Stimulated activated naive CD8-positive, alpha-beta T cell treated with anti-CD3 and anti-CD28 coated beads, Interleukin-15, Interleukin-2, amounts not matched to agents 100 ng/mL and 50 ng/mL, for 24 hours (primary cell): ENCODE measurements around the gene TMX1.
"Not testable (repeated sequence)": the region's sequence is repeated elsewhere in the genome, so short reads cannot be mapped to it uniquely, and the experiment has no call there.

Source experiments
- H3K27ac Mint-ChIP-seq: one replicate; pipeline ENCODE4 v1.8.0; 2021; ENCODE audit warnings: mild to moderate bottlenecking, mixed read lengths
- H3K27me3 Mint-ChIP-seq: one replicate; pipeline ENCODE4 v1.8.0; 2021; ENCODE audit warnings: mixed read lengths
- H3K36me3 Mint-ChIP-seq: one replicate; pipeline ENCODE4 v1.8.0; 2021; ENCODE audit warnings: low read depth, mixed read lengths
- H3K4me1 Mint-ChIP-seq: one replicate; pipeline ENCODE4 v1.8.0; 2021; ENCODE audit warnings: low read depth, mixed read lengths
- H3K4me3 Mint-ChIP-seq: one replicate; pipeline ENCODE4 v1.8.0; 2021; ENCODE audit warnings: mild to moderate bottlenecking, mixed read lengths
- H3K9me3 Mint-ChIP-seq: one replicate; pipeline ENCODE4 v1.8.0; 2021; ENCODE audit warnings: mixed read lengths

TMX1 gene

DNA sequence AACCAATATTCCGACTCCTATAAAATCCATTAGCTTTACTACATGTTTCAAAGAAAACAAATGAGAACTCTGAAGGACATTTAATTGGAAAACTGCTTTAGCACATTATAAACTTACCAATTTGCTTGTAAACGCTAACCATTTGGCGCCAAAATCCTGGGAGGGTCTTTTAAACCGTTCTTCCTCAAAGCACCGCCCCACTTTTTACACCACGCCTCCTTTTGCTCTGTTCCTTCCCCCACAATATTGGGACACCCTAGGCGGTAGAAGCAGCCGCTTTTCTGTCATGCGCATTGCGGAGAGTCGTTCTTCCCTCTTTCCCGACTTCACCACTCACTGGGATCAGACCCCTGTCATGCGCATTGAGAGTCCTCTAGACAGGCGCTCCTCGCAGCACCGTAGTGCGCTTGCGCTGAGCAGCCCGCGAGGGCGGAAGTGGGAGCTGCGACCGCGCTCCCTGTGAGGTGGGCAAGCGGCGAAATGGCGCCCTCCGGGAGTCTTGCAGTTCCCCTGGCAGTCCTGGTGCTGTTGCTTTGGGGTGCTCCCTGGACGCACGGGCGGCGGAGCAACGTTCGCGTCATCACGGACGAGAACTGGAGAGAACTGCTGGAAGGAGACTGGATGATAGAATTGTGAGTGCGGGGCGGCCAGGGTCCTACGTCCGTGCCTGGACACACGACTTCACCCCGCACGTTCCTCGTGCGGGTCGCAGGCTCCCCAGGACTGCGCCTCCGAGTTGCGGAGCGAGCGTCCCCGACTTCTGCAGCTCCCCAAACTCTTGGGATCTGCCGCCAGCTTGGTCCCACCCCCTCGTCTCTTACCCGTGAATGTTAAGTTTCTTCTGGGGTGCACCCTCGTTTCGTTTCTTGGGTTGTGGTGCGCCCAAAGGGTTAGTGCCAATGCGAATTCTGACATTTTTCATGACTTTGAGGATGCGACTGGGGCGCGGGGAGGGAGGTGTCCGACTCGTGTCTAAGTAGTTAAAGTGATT, at the start of gene TMX1:
TMX1 (plus strand) TSS at position 435 of the 991 bp plus-strand sequence; CDS start at position 481, 46 bp downstream.
- Mint-ChIP-seq H3K27ac (no peak within 1 kb of the TSS), H3K4me3 (peak within 1 kb of the TSS; percentile 28), H3K4me1 (peaks cover 29% of the 10 kb centered on the region), H3K27me3 (no peaks in the 10 kb centered on the region), H3K9me3 (no peaks in the 10 kb centered on the region), H3K36me3 (peaks cover 19% of the 10 kb centered on the region)

DNA sequence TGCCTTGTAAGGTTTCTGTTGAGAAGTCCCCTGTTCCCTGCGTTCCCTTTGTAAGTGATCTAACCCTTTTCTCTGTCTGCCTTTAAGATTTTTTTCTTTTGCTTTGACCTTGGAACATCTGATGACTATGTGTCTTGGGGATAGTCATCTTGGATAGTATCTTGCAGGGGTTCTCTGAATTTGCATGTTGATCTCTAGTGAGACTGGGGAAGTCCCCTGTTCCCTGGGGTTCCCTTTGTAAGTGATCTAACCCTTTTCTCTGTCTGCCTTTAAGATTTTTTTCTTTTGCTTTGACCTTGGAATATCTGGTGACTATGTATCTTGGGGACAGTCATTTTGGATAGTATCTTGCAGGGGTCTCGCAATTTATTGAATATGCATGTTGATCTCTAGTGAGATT, 38.2 kb upstream of the TMX1 start:
- H3K27ac Mint-ChIP-seq: no peak overlapping the region
- H3K9me3 Mint-ChIP-seq: peaks cover 7% of the 10 kb centered on the region
- peaks cover 19% of the 10 kb centered on the region for H3K4me1 Mint-ChIP-seq
- no peaks in the 10 kb centered on the region for H3K36me3 Mint-ChIP-seq
- peaks cover 31% of the 10 kb centered on the region for H3K27me3 Mint-ChIP-seq
- H3K4me3 Mint-ChIP-seq: no peak overlapping the region

- no peaks in the 10 kb centered on the region for H3K36me3 Mint-ChIP-seq
- peaks cover 19% of the 10 kb centered on the region for H3K4me1 Mint-ChIP-seq
- H3K4me3 Mint-ChIP-seq: no peak overlapping the region
- H3K9me3 Mint-ChIP-seq: peaks cover 7% of the 10 kb centered on the region
- peaks cover 34% of the 10 kb centered on the region for H3K27me3 Mint-ChIP-seq
- peak overlapping the region; percentile 75 for H3K27ac Mint-ChIP-seq
These were observed 37.0 kb upstream of the TMX1 start for GRCh38 chr14:51202914-51203665.

- Mint-ChIP-seq H3K27ac (no peak overlapping the region), H3K4me3 (no peak overlapping the region), H3K36me3 (no peaks in the 10 kb centered on the region), H3K27me3 (peaks cover 35% of the 10 kb centered on the region), H3K9me3 (peaks cover 7% of the 10 kb centered on the region), H3K4me1 (peaks cover 19% of the 10 kb centered on the region)
These were observed 36.2 kb upstream of the TMX1 start for GRCh38 chr14:51203881-51204280.

- peaks cover 19% of the 10 kb centered on the region for H3K4me1 Mint-ChIP-seq
- H3K9me3 Mint-ChIP-seq: peaks cover 7% of the 10 kb centered on the region
- no peak overlapping the region for H3K4me3 Mint-ChIP-seq
- H3K27me3 Mint-ChIP-seq: peaks cover 28% of the 10 kb centered on the region
- no peak overlapping the region for H3K27ac Mint-ChIP-seq
- H3K36me3 Mint-ChIP-seq: no peaks in the 10 kb centered on the region
These were observed 34.6 kb upstream of the TMX1 start for GRCh38 chr14:51205486-51205885.

DNA sequence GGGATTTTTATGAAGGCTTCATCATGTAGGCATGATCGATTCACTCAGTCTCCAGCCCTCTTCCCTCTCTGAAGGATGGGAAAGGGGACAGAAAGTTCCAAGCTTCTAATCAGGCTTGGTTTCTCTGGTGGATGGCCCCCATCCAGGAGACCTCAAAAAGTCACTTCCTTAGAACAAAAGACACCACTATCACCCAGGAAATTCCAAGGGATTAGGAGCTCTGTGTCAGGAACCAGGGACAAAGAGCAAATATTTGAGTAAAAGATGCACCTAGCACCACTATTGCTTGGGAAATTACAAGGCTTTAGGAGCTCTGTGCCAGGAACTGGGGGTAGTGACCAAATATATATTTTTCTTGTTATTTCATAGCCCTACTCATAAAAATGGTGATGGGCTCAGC, 33.6 kb upstream of the TMX1 start:
- Mint-ChIP-seq H3K9me3 (no peaks in the 10 kb centered on the region), H3K4me1 (peaks cover 17% of the 10 kb centered on the region), H3K4me3 (no peak overlapping the region), H3K27ac (no peak overlapping the region), H3K36me3 (no peaks in the 10 kb centered on the region), H3K27me3 (peaks cover 18% of the 10 kb centered on the region)

- H3K4me3 Mint-ChIP-seq: no peak overlapping the region
- no peaks in the 10 kb centered on the region for H3K36me3 Mint-ChIP-seq
- no peaks in the 10 kb centered on the region for H3K9me3 Mint-ChIP-seq
- peaks cover 13% of the 10 kb centered on the region for H3K27me3 Mint-ChIP-seq
- H3K4me1 Mint-ChIP-seq: peaks cover 8% of the 10 kb centered on the region
- no peak overlapping the region for H3K27ac Mint-ChIP-seq
These were observed 32.4 kb upstream of the TMX1 start for GRCh38 chr14:51207621-51208020.

- no peak overlapping the region for H3K27ac Mint-ChIP-seq
- no peaks in the 10 kb centered on the region for H3K36me3 Mint-ChIP-seq
- no peak overlapping the region for H3K4me3 Mint-ChIP-seq
- no peaks in the 10 kb centered on the region for H3K9me3 Mint-ChIP-seq
- H3K4me1 Mint-ChIP-seq: no peaks in the 10 kb centered on the region
- H3K27me3 Mint-ChIP-seq: peaks cover 13% of the 10 kb centered on the region
These were observed 31.1 kb upstream of the TMX1 start for GRCh38 chr14:51208982-51209381.

- H3K27me3 Mint-ChIP-seq: peaks cover 13% of the 10 kb centered on the region
- H3K27ac Mint-ChIP-seq: no peak overlapping the region
- H3K36me3 Mint-ChIP-seq: no peaks in the 10 kb centered on the region
- H3K9me3 Mint-ChIP-seq: no peaks in the 10 kb centered on the region
- H3K4me1 Mint-ChIP-seq: no peaks in the 10 kb centered on the region
- H3K4me3 Mint-ChIP-seq: no peak overlapping the region
These were observed 30.6 kb upstream of the TMX1 start for GRCh38 chr14:51209457-51209856.

- Mint-ChIP-seq H3K27me3 (peaks cover 13% of the 10 kb centered on the region), H3K4me3 (no peak overlapping the region), H3K9me3 (no peaks in the 10 kb centered on the region), H3K27ac (no peak overlapping the region), H3K4me1 (no peaks in the 10 kb centered on the region), H3K36me3 (no peaks in the 10 kb centered on the region)
These were observed 29.5 kb upstream of the TMX1 start for GRCh38 chr14:51210594-51210993.

DNA sequence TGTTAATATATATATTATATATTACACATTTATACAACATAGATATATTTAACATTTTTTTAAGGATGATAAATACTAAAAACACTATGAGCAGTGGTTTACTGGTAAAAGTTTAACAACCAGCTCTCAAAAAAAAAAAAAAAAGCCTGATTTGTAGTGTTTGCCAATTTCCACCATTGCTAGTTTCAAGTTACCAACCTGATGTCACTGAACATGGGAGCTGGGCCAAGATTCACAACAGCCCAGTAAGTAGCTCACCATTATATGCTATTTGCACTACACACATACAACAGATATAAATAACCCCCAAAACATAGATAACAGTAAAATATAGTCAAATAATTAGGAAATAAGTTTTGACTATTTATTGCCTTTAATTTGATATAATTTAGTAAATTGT, 28.9 kb upstream of the TMX1 start:
- no peaks in the 10 kb centered on the region for H3K4me1 Mint-ChIP-seq
- H3K27me3 Mint-ChIP-seq: peaks cover 12% of the 10 kb centered on the region
- H3K27ac Mint-ChIP-seq: no peak overlapping the region
- no peaks in the 10 kb centered on the region for H3K9me3 Mint-ChIP-seq
- no peak overlapping the region for H3K4me3 Mint-ChIP-seq
- no peaks in the 10 kb centered on the region for H3K36me3 Mint-ChIP-seq

DNA sequence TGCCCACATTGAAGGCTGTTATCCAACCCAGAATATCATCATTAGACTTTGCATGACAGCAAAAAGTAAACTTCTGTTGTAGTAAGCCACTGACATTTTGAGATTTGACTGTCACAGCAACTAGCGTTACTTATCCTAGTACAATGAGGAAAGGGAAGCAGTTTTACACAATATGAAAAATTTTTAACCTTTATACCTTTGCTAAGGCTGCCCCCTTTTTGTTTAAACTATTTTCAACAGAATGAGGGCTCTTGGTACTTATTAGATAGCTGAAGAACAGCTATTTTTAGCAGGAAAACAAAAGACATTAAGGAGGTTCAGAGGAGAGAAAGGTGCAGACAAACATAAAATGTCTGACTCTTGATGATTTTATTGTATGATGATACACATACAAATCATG, 23.4 kb upstream of the TMX1 start:
- Mint-ChIP-seq H3K36me3 (no peaks in the 10 kb centered on the region), H3K27ac (no peak overlapping the region), H3K4me1 (no peaks in the 10 kb centered on the region), H3K27me3 (no peaks in the 10 kb centered on the region), H3K9me3 (no peaks in the 10 kb centered on the region), H3K4me3 (no peak overlapping the region)

DNA sequence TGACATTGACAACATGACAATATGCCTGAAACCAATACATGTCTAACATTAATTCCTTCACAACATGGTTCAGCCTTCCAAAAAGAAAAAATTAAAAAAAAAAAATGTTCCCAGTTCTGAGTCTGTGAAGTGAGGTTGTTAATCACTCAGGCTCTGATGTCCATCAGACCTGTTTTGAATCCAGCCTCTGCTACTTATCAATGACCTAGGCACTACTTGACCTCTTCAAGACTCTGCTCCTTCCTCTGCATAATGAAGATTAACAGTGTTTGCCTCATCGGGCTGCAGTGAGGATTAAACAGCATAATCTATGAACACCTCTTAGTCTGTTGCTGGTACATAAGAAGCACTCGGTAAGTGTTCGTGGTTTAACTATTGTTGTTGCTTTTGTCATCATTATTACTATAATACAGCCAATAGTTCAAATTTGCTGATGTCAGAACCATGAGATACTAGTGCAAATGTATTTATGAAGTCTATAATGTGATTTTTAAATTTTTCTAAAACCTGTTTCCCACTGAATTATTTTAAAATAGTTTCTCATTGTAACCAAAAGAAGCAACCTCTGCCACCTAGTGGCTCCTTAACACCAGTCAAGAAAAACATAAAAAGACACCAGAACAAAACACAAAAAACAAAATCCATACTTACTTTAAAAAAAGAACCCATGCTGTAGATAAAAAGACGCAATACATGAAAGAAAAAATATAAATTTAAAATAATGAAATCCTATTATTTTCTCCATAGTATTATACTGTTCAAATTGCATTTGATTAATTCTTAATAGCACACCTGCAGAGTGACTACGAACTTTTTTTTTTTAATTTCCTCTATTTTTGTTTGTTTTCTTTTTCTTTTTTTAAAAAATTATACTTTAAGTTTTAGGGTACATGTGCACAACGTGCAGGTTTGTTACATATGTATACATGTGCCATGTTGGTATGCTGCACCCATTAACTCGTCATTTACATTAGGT, 20.3 kb upstream of the TMX1 start:
- Mint-ChIP-seq H3K4me1 (no peaks in the 10 kb centered on the region), H3K27ac (no peak overlapping the region), H3K9me3 (peaks cover 3% of the 10 kb centered on the region), H3K4me3 (no peak overlapping the region), H3K36me3 (no peaks in the 10 kb centered on the region), H3K27me3 (no peaks in the 10 kb centered on the region)

GRCh38 chr14:51223463-51223862, 16.6 kb upstream of the TMX1 start:
- not testable (repeated sequence) for H3K9me3 Mint-ChIP-seq, H3K4me1 Mint-ChIP-seq, H3K36me3 Mint-ChIP-seq, H3K27ac Mint-ChIP-seq, H3K4me3 Mint-ChIP-seq, H3K27me3 Mint-ChIP-seq
